Measurements from ENCODE around the gene PRXL2C.

GRCh38 chr9:96620832-96621269, 34.3 kb downstream of the PRXL2C start:
- TF ChIP-seq, protein P1, sequence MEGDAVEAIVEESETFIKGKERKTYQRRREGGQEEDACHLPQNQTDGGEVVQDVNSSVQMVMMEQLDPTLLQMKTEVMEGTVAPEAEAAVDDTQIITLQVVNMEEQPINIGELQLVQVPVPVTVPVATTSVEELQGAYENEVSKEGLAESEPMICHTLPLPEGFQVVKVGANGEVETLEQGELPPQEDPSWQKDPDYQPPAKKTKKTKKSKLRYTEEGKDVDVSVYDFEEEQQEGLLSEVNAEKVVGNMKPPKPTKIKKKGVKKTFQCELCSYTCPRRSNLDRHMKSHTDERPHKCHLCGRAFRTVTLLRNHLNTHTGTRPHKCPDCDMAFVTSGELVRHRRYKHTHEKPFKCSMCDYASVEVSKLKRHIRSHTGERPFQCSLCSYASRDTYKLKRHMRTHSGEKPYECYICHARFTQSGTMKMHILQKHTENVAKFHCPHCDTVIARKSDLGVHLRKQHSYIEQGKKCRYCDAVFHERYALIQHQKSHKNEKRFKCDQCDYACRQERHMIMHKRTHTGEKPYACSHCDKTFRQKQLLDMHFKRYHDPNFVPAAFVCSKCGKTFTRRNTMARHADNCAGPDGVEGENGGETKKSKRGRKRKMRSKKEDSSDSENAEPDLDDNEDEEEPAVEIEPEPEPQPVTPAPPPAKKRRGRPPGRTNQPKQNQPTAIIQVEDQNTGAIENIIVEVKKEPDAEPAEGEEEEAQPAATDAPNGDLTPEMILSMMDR (IDR thresholded peaks at IDR 0.05; ENCODE audit: insufficient read depth, low read depth, low read length), result no peak
- TF ChIP-seq EZH2 (IDR thresholded peaks at IDR 0.05; ENCODE audit: insufficient read depth, low read length), result no peak
